Endothelial cell of umbilical vein (primary cell): ENCODE results near the gene MRPL55.

ENCODE experiments used
- CTCF ChIP-seq, 2 donors: IDR thresholded peaks; 1 replicate in 1 of 2; 2 replicates in 1 of 2; pipeline ENCODE4 v1.5.1; 2011; ENCODE audit warnings: low read length in 2 of 2, mild to moderate bottlenecking in 2 of 2, moderate library complexity in 2 of 2, control low read depth in 1 of 2, inconsistent platforms in 1 of 2, low read depth in 1 of 2; ENCODE audit not compliant: insufficient read depth in 1 of 2; ENCODE audit errors: extremely low read depth in 1 of 2
- EZH2 ChIP-seq: IDR thresholded peaks from 2 replicates; pipeline ENCODE4 v1.6.1; 2012; ENCODE audit warnings: borderline replicate concordance, low read depth, mild to moderate bottlenecking, moderate library complexity, low read length, inconsistent platforms; ENCODE audit not compliant: severe bottlenecking
- FOS ChIP-seq: IDR thresholded peaks from 2 replicates; pipeline ENCODE4 v1.6.1; 2011; ENCODE audit warnings: mild to moderate bottlenecking, low read length, moderate library complexity, borderline replicate concordance; ENCODE audit not compliant: insufficient read depth
- GATA2 ChIP-seq: IDR thresholded peaks from 2 replicates; pipeline ENCODE4 v1.7.0; 2011; ENCODE audit warnings: low read depth, mild to moderate bottlenecking, moderate library complexity, mixed read lengths, low read length; ENCODE audit not compliant: insufficient read length, insufficient read depth
- JUN ChIP-seq: IDR thresholded peaks from 2 replicates; pipeline ENCODE4 v1.6.1; 2011; ENCODE audit warnings: borderline replicate concordance, low read depth; ENCODE audit not compliant: insufficient read length, insufficient read depth
- MAX ChIP-seq: IDR thresholded peaks from 2 replicates; pipeline ENCODE4 v1.6.1; 2011; ENCODE audit not compliant: insufficient read depth, insufficient read length
- MYC ChIP-seq: IDR thresholded peaks from one replicate; pipeline ENCODE4 v1.6.1; 2011; ENCODE audit warnings: mild to moderate bottlenecking, low read depth, low read length
- POLR2A ChIP-seq: IDR thresholded peaks from 2 replicates; pipeline ENCODE4 v1.6.1; 2012; ENCODE audit warnings: low read depth, mild to moderate bottlenecking, control low read depth, low read length
- POLR2AphosphoS5 ChIP-seq: IDR thresholded peaks from 2 replicates; pipeline ENCODE4 v1.6.1; 2012; ENCODE audit warnings: low read depth, mild to moderate bottlenecking, control low read depth, low read length, moderate library complexity; ENCODE audit not compliant: insufficient read depth

- TF ChIP-seq CTCF (IDR thresholded peaks at IDR 0.05; ENCODE audit: extremely low read depth in 1 of 2, insufficient read depth in 1 of 2, low read depth in 1 of 2, low read length in 2 of 2) (no peak), POLR2A (peak; percentile 37), MAX (no peak), POLR2AphosphoS5 (peak; percentile 6), EZH2 (no peak), FOS (no peak), GATA2 (no peak), MYC (no peak), JUN (no peak)
Measured at GRCh38 chr1:228150461-228151179, 41.5 kb upstream of the MRPL55 start.
